Measurements from ENCODE around the gene PLEKHG2.
"Not testable (repeated sequence)": the region's sequence is repeated elsewhere in the genome, so short reads cannot be mapped to it uniquely, and the experiment has no call there.

PLEKHG2 gene

GRCh38 chr19:39448271-39448670 lies 35.8 kb downstream of the PLEKHG2 start:
- no peak for DNase-seq

GRCh38 chr19:39449116-39449797 lies 36.8 kb downstream of the PLEKHG2 start:
- DNase-seq = no peak

DNA sequence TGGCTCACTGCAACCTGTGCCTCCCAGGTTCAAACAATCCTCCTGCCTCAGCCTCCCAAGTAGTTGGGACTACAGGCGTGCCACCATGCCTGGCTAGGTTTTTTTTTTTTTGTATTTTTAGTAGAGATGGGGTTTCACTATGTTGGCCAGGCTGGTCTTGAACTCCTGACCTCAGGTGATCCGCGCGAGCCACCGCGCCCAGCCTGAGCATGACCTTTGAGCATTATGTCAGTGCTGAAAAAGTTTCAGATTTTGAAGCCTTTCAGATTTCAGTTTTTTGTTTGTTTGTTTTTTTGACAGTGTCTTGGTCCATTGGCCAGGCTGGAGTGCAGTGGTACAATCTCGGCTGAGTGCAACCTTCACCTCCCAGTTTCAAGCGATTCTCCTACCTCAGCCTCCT lies 38.8 kb downstream of the PLEKHG2 start:
- not testable (repeated sequence) for DNase-seq

- DNase-seq = no peak
Measured at GRCh38 chr19:39463403-39463802, 50.9 kb downstream of the PLEKHG2 start.

GRCh38 chr19:39465956-39466747 lies 53.7 kb downstream of the PLEKHG2 start:
- no peak for DNase-seq

DNA sequence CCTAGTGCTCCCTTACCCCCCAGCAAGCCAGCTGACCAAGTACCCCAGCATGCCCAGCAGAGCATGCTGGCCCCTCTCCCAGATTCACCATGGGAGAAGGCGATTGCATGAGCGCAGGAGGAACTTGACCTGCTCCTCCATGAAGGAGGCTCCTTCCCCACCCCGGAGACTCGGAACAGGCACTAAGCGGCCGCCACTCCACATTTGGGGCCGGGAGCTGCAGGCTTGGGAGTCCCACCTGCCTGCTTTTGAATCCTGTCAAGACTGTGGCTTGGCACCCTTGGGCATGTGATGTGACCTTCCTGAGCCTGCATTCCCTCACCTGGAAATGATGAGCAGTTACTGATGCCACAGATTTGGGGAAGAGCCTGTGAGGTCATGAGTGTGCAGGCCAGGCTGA lies 55.5 kb downstream of the PLEKHG2 start:
- no peak for DNase-seq

GRCh38 chr19:39469036-39469435 lies 56.6 kb downstream of the PLEKHG2 start:
- DNase-seq = no peak

DNA sequence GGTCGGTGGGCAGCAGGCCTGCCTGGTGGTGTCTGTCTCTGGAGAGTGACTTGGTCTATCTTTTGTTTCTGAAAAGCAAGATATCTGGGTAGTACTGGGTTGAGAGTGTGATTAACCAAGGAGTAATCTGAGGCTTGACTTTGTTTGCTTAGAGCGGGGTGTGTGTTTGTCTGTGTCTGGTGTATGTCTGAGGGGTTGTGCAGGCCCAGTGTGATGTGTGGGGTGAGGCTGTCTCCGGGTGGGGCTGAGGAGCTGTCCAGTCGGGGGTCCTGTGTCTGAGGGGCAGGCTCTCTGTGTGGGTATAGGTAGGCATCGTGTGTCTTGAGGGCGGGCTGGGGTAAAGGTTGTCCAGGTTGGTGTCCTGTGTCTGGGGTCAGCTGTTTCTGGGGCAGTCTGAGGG lies 57.1 kb downstream of the PLEKHG2 start:
- no peak for DNase-seq

DNA sequence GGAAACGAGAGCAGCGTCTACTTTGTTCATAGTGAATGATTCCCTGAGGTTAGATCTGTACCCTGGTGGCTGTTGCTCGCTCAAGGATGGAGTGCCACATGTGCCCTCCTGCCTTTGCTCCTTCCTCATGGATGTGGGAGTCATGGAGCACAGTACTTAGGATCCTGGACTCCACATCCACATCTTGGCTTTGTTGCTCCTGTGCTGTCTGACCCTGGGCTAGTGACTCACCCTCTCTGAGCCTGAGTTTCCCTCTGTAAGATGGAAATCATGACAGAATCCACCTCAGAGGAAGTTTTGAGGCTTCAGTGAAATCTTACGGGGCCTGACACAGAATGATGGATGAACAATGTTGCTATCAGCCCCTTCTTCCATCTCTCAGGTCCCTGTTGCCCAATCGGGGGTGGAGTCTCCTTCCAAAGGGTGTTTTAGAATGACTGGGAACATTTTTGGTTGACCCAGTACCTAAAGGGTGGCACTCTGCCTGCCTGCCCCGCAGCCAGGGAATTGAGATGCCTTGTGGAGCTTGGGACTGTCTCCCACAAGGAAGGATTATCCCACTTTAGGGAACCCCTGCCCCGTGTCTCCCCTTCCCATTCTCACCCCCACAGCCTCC lies 58.4 kb downstream of the PLEKHG2 start:
- DNase-seq = no peak

GRCh38 chr19:39471756-39472536 lies 59.5 kb downstream of the PLEKHG2 start:
- no peak for DNase-seq

DNA sequence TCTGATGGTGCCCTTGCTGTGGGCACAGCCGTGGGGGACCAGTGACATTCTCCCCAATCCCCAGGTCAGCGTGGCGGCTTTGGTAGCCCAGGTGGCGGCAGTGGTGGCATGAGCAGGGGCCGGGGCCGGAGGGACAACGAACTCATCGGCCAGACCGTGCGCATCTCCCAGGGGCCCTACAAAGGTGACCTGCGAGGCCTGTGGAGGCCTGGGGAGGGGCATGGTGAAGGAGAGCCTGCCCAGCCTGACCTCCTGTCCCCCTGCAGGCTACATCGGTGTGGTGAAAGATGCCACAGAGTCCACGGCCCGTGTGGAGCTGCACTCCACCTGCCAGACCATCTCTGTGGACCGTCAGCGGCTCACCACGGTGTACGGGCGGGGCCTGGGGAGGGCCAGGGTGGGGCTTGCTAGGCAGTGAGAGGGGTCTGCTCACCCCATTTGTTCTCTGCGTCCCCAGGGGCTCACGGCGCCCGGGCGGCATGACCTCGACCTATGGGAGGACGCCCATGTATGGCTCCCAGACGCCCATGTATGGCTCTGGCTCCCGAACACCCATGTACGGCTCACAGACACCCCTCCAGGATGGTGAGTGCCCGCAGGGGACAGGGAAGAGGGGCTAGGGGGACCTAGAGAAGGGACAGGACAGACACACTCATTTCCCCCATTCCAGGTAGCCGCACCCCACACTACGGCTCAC lies 60.4 kb downstream of the PLEKHG2 start:
- DNase-seq = no peak

- no peak for DNase-seq
Measured at GRCh38 chr19:39473443-39473960, 61.0 kb downstream of the PLEKHG2 start.

- DNase-seq = peak; percentile 76
Measured at GRCh38 chr19:39474139-39474620, 61.7 kb downstream of the PLEKHG2 start.

DNA sequence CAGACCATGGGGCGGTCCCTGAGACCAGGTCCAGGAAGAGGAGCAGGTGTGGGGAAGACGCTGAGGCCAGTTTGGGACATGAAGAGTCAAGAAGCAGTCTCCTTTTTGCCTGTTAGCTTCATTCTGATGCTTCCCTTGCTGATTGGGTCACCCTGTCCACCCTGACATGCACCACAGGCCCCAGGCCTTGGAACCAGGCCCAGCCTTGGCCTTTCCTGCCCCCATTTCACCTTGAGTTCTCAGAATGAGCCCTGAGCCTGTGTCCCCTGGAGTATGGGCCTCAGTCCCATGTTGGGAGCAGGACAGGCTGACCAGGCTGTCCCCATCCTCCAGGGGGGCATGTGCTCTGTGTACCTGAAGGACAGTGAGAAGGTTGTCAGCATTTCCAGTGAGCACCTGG lies 63.3 kb downstream of the PLEKHG2 start:
- no peak for DNase-seq

Measured in activated CD8-positive, alpha-beta memory T cell treated with anti-CD3 and anti-CD28 coated beads, Interleukin-2, amount 50 U/mL, for 4 hours (primary cell).